H1 (cell line): Measurements from ENCODE around the gene VIM.

Experiments
- HDAC6 ChIP-seq: IDR thresholded peaks from one replicate; pipeline ENCODE4 v1.7.1; 2012; ENCODE audit warnings: low read depth, mild to moderate bottlenecking, inconsistent platforms, low read length, moderate library complexity
- SUZ12 ChIP-seq: fragments of 200-600 bp; sonication (generic); IDR thresholded peaks from 2 replicates; pipeline ENCODE4 v1.6.1; 2012; ENCODE audit warnings: mild to moderate bottlenecking, inconsistent platforms, low read length, moderate library complexity, mixed read lengths
- TAF1 ChIP-seq: IDR thresholded peaks from 2 replicates; pipeline ENCODE4 v1.6.1; 2011; ENCODE audit warnings: mild to moderate bottlenecking, low read depth, low read length
- TEAD4 ChIP-seq: IDR thresholded peaks from 2 replicates; pipeline ENCODE4 v1.6.1; 2012; ENCODE audit warnings: low read depth, low read length, inconsistent platforms, mixed read lengths
- TF ChIP-seq, protein P1 (sequence below), 3 experiments: IDR thresholded peaks; 1 replicate in 2 of 3; 2 replicates in 1 of 3; pipeline versions ENCODE4 v1.5.1 to v1.6.1; 2011; ENCODE audit warnings: low read length in 3 of 3, mild to moderate bottlenecking in 3 of 3, inconsistent platforms in 2 of 3, low read depth in 1 of 3, moderate library complexity in 1 of 3; ENCODE audit not compliant: insufficient read depth in 1 of 3; ENCODE audit errors: control extremely low read depth in 1 of 3

DNA sequence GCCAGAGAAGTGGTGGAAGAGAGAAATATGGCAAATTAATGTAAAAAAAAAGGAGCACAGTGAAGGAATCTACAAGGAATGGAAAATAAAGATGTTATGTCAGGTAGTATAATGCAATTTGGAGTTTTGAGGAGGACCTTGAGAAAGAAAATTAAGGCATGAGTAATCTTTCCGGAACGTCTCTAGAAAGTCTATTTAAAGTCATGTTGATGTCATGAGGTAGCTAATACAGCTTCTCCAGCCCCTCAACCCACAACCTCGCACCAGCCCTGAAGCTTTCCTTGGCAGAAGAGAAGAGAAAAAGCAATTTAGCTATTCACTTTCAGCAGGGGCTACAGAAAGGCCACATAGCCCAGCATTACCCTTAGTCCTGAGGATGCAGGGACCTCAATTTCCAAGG lies 49.0 kb upstream of the VIM start:
- TF ChIP-seq, protein P1, sequence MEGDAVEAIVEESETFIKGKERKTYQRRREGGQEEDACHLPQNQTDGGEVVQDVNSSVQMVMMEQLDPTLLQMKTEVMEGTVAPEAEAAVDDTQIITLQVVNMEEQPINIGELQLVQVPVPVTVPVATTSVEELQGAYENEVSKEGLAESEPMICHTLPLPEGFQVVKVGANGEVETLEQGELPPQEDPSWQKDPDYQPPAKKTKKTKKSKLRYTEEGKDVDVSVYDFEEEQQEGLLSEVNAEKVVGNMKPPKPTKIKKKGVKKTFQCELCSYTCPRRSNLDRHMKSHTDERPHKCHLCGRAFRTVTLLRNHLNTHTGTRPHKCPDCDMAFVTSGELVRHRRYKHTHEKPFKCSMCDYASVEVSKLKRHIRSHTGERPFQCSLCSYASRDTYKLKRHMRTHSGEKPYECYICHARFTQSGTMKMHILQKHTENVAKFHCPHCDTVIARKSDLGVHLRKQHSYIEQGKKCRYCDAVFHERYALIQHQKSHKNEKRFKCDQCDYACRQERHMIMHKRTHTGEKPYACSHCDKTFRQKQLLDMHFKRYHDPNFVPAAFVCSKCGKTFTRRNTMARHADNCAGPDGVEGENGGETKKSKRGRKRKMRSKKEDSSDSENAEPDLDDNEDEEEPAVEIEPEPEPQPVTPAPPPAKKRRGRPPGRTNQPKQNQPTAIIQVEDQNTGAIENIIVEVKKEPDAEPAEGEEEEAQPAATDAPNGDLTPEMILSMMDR (IDR thresholded peaks at IDR 0.05; ENCODE audit: control extremely low read depth in 1 of 3, insufficient read depth in 1 of 3, low read depth in 1 of 3, low read length in 3 of 3) = no peak
- TF ChIP-seq SUZ12 (no peak), TEAD4 (no peak), HDAC6 (no peak), TAF1 (no peak)
